ENCODE data around the gene LCP2.
A peak's percentile ranks its signal among the peaks of the same experiment; 100 is the strongest.
"Not testable (repeated sequence)": the region's sequence is repeated elsewhere in the genome, so short reads cannot be mapped to it uniquely, and the experiment has no call there.

LCP2 gene

GRCh38 chr5:170247363-170247762 lies 50.2 kb downstream of the LCP2 start:
- DNase-seq: no peak

DNA sequence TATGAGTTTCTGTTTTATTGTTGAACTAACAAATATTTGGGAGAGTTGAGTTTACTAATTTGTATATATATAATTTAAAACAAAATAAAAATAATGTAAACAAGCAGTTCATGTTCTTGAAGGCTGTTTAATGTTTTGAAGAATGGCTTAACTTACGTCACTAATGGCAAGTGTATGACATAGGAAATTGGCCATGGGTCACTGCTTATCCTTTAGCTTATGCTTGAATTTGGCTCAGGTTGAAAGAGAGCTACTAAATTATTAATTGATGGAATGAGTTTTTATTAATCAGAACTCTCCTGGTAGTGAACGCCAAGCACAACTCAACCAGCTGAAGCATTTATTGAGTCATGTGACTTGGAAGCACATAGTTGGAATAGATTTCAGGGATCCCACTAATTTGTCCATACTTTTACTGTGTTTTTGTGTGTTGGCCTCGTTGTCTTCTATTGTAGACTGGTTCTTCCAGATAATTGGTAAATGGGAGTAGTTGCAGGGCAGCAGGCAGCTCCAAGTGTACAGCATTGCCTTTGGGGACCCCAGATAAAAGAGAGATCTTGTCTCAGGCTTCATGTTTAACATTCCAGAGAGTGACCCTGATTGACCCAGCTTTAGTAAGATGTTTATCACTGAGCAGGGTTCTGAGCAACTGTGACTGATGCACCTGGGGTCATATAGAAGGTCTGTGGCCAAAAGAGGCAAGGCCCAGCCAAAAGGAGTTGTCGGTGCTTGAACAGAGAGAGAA lies 51.3 kb downstream of the LCP2 start:
- no peak for DNase-seq

- not testable (repeated sequence) for DNase-seq
Measured at GRCh38 chr5:170245436-170245835, 52.1 kb downstream of the LCP2 start.

- DNase-seq: no peak
Measured at GRCh38 chr5:170238456-170239196, 59.0 kb downstream of the LCP2 start.

GRCh38 chr5:170235876-170236864 lies 61.4 kb downstream of the LCP2 start:
- DNase-seq: no peak

DNA sequence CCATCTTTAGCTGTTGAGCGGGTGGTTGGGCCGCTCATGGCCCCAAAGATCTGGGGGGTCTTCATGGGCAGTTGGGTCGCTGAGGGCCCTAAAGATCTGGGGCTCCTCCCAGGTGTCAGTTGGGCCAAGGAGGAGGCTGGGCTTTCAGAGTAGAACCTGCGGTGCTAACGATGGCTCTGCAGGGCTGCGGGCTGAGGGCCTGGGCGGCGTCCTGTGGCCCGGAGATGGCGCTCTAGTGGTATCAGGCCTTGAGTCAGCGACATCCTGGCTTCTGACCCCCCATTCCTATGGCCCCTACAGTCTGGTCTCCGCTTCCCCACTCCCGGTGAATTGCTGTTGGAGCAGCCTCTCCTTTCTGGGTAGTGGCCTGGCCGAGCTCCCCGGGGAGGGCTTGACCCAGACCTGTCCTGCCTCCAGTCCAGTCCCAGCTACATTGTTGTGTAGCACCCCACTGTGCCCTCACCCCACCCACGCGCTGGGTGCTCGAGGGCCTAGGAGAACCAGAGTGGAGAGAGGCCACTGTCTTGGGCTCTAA lies 64.2 kb downstream of the LCP2 start:
- peak; percentile 4 for DNase-seq

GRCh38 chr5:170232786-170233185 lies 64.8 kb downstream of the LCP2 start, which contains the start of gene C5orf58:
C5orf58 (plus strand) TSS chr5:170232985; CDS start chr5:170234977, 1,992 bp downstream.
- DNase-seq: peak; percentile 8

GRCh38 chr5:170228762-170229435 lies 68.7 kb downstream of the LCP2 start:
- DNase-seq: no peak

DNA sequence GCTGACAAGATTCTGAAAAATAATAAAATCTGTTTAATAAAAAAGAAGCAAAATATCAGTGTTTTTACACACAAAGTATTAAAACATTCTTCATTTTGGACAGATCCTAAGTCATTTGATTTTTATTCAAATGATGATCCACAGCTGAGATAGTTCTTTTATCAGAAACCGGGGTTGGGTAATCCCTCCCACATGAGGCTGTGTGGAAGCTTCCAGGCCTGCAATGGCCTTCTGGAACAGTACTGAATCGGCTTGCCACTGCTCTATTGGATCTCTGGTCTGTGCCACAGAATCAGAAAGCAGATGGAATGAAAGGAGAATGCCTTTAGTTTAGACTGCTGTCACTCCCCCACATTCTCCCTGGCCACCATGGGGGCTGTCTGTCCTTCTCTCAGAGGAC lies 70.9 kb downstream of the LCP2 start:
- no peak for DNase-seq

GRCh38 chr5:170226129-170226615 lies 71.4 kb downstream of the LCP2 start:
- no peak for DNase-seq

DNA sequence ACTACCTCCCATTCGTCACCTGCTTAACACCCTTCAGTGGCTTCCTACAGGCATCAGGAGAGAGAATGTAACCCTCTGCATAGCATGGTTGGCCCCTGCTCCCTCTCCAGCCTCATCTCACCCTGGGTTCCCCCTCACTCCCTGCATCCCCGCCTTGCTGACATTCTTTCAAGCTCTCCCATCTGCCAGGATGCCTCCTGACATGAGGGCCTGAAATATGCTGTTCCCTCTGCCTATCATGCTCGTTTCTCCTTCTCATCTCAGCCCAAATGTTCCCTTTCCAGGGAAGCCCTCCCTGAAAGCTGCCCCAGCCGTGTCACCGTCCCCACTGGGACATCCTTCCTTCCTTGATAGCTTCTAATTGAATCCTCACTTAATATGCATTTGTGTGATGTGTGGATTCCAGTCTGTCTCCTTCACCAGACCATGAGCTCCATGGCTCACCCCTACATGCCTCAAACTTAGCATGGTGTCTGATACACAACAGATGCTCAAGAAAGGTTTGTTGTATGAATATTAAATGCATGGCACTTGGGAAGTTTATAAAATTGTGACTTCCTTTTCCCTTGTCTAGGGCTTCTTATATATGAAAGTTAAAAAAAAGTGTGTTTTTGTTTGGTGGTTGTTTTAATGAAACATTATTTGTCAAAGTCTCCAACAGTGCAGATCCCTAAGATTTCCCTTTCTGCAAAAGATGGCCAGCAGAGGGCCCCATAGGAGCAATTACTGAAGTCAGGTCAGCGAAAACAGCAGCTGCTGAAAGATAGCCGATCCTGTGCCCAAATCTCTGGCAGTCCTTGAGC lies 72.0 kb downstream of the LCP2 start:
- DNase-seq: no peak

DNA sequence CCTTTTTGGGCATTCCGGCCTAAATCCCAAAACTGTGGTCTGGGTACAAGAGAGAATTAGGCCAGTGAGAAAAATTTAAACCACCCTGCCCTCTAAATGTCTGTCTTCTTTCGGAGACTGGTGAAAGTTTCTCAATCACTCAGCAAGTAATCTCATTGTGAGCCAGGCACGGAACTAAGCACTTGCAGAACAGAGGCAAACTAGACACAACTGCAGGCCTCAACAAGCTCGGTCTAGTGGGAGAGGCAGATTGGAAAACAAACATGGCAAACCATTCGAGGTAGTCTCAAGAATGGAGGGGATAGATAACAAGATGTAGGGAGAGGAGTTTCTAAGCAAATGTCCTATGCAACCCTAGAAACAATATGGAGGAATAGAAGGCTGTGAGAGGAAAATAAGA lies 73.7 kb downstream of the LCP2 start:
- no peak for DNase-seq

DNA sequence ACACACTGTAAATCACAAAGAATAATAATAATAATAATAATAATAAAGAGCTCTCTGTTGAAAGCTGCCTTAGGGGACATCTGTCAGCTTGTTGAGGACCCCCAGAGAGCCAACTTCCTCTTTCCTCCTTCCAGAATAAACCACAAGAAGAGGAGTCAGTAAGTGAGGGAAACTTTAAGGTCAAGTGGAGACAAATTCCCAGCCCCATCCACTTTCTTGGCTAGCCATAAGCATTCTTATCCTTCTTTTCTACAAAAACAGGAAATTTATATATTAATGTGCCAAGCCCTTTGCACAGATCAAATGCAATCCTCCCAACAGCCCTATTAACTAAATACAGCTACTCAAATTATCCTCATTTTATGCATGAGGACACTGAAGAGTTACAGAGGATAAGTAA lies 74.2 kb downstream of the LCP2 start:
- no peak for DNase-seq

DNA sequence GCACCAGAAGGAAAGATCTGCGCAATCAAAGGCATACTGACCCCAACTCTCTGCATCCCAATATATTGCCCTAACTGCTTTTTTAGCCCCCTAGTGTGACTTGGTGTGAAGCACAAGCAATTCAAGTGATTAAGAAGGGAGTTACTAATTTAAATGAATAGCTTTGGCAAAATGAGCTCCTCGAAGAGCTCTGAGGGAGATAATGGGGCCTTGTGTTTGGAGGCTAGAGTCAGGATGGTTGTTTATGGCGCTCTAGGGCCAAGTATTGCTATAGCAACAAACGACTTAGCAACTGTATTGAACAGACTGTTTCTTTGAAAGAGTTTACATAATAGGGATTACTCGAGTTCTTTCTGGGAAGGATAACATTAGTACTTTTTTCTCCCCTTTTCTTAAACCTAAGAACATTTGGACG lies 76.2 kb downstream of the LCP2 start:
- no peak for DNase-seq

DNA sequence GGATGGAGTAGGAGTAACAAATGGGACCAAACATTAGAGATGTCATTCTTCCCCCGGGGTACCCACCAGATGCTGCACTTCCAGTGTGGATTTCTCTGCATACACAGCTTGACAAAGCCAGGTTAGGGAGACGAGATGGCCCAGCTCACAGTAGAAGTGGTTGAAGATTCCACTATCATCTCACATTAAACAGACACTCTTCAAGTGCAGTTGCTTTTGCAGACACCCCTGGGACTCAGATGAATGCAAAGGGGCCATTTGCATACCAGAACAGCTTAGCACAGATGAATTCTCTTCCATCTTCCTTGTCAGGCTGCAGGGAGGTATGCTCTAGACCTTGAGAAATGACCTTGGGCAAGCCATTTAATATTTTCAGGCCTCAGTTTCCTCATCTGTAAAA lies 77.4 kb downstream of the LCP2 start:
- DNase-seq: no peak

- DNase-seq: no peak
Measured at GRCh38 chr5:170219615-170220014, 78.0 kb downstream of the LCP2 start.

- DNase-seq: no peak
Measured at GRCh38 chr5:170218726-170219125, 78.9 kb downstream of the LCP2 start.

DNA sequence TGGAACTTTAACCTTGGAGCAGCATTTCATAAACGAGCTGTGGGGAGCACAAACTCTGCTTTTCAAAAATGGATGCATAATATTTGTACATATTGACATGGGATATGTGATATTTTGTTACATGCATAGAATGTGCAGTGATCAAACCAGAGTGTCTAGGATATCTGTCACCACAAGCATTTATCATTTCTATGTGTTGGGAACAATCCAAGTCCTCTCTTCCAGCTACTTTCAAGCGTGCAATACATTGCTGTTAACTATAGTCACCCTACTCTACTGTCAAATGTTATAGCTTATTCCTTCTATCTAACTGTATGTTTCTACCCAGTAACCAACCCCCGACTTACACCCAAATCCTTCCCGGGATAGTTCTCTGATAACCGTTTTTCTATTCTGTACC lies 79.7 kb downstream of the LCP2 start:
- no peak for DNase-seq

- no peak for DNase-seq
Measured at GRCh38 chr5:170216257-170216864, 81.2 kb downstream of the LCP2 start.

DNA sequence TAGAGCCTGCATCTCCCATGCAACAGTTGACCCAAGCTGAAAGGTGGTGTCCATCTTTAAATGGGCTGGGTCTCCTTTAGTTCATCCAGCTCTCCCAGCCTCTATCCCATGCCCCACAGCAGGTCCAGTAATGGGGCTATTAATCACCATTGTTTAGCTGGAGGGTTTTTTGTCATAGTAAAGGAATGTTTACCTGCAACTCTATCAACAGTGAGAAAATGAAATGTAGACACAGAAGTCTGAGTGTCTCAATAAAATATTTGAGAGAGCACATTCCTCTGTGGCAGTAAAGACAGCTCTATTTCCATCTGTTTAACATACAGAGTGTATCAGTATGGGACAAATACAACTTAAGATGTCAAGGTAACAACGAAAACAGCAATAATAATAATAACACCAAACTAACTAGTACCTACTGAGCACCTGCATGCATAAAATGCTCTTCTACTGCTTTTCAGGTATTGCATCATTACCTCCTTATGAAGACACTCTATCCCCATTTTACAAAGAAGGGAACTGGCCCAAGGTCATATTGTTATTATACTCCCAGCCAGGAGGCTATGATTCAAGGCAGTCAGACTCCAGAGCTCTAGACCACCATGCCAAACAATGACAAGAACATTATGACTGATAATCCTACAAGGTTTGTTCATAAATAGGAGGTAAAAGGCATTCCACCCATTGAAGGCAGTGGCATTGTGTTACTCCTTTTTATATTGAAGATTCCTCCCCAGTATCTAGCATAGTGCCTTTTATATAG lies 85.8 kb downstream of the LCP2 start:
- DNase-seq: no peak
